Esophagus squamous epithelium (tissue), 4 donors: Measurements from ENCODE around the gene GPN2.

ENCODE experiments used
- CTCF ChIP-seq, 6 experiments: fragments of 450-650 bp in 4 of 6; fragments of 200-600 bp in 2 of 6; sonication (generic) in 2 of 6; IDR thresholded peaks; one replicate each; pipeline ENCODE4 v1.5.1; 2016 to 2019; ENCODE audit warnings: antibody characterized with exemption in 6 of 6, mild to moderate bottlenecking in 4 of 6, moderate library complexity in 4 of 6
- POLR2A ChIP-seq, 4 donors: fragments of 450-650 bp; IDR thresholded peaks; one replicate each; pipeline ENCODE4 v1.6.1; 2017; ENCODE audit warnings: antibody characterized with exemption in 4 of 4, mild to moderate bottlenecking in 4 of 4, moderate library complexity in 3 of 4

- no peak for TF ChIP-seq CTCF (IDR thresholded peaks at IDR 0.05)
- no peak for TF ChIP-seq POLR2A (IDR thresholded peaks at IDR 0.05)
These were observed 21.5 kb upstream of the GPN2 start for GRCh38 chr1:26911399-26912146.
